GM03348 (cell line): Measurements from ENCODE around the gene CEP112.
"Not testable (repeated sequence)": the region's sequence is repeated elsewhere in the genome, so short reads cannot be mapped to it uniquely, and the experiment has no call there.

Experiments
- DNase-seq: peaks from one replicate; pipeline ENCODE4 v3.0.0; 2012; ENCODE audit warnings: low spot score

Gene CEP112

DNA sequence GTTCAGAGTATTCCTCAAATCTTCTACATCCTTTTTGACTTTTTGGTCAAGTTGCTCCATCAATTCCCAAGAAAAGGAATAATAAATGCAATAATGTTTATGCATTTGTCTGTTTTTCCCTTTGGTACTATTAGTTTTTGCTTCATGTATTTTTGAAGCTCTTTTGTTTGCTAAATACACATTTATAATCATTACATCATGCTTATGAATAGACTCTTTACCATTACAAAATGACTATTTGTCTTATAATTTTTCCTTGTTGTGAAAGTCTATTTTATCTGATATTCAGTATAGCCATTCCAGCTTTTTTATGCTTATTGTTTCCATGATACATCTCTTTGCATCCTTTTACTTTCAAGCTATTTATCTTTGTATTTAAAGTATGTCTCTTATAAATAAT is 41.2 kb downstream of the CEP112 start:
- DNase-seq = no peak

DNA sequence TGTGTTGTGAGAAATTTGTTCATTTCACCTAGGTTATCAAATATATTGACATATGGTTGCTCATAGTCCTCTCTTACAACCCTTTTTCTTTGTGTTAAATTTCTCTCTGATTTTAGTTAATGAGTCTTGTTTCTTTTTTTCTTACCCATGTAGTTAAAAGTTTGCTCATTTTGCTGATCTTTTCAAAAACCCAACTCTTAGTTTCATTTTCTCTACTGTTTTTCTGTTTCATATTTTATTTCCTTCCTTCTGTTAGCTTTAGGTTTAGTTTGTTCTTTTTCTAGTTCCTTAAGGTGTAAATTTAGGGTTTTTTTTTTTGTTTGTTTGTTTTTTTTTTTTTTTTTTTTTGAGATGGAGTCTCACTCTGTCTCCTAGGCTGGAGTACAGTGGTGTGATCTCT is 42.4 kb downstream of the CEP112 start:
- DNase-seq = no peak

GRCh38 chr17:66146394-66146793 is 45.5 kb downstream of the CEP112 start:
- no peak for DNase-seq

DNA sequence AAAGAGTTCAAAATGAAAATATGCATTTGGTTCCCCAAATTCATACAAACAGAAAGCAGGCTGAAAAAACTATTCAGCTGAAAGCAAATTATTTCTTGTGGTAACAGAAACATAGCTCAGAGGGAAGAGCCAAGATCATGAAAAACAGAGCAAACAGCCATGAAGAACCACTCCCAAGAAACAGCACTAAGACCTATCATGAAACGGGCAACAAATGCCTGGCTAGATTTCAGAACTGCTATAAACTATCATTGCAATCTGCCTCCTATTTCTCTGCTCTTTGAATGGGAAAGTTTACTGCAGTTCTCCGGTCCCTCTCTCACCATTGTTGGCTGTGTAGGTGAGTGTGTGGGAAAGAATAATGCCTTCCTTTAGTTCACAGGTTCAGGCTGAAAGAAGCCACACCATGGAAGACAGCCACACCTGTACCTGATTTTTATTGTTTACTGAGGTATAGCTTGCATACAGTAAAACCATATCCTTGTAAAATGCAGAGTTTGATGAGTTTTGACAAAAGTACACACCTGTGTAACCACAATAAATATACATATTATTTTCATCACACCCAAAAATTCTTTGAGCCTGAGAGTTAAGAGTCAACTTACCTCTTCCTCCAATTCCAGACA is 48.2 kb downstream of the CEP112 start:
- DNase-seq = no peak

DNA sequence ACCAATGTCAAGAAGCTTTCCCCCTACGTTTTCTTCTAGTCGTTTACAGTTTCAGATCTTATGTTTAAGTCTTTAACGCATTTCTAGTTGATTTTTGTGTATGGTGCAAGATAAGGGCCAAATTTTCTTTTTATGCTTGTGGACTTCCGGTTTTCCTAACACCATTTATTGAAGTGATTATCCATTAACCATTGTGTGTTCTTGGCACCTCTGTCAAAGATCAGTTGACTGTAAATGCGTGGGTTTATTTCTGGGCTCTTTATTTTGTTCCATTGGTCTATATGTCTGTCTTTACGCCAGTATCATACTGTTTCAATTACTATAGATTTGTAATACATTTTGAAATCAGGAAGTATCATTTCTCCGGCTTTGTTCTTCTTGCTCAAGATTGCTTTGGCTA is 49.5 kb downstream of the CEP112 start:
- DNase-seq = no peak

DNA sequence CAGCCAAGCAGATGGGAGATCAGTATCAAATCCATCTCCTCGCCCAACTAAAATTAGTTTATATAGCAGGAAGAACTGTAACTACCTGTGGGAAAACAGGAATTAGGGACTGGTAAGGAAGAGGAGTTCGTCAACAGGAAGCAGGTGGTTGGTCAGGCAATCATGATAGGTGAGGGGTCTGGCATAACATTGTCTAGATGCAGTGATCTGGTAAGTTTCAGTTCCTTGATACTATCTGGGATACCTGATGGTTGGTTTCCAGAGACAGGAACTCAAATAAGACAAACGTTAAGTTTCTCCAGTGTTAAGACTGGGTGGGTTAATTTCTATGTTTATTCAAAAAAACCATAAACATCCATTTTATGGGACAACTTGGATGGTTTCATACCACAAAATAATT is 53.8 kb downstream of the CEP112 start:
- DNase-seq = no peak

DNA sequence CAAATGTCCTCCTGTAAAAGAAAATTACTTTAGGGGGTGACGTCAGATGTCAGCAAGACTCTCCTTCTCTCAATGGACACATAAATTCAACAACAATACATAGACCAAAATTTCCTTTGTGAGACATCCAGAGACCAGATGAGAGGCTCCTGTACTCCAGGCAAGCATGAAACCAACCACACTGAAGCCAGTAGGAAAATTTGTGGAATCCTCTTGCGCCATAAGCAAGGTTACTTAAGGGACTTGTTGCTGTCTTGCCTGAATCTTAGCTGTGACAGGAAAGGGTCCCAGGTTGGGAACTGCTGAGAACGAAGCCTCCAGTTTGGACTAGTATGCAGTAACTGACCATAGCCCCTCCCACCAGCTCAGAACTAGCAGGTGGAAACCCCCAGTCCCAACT is 56.0 kb downstream of the CEP112 start:
- DNase-seq = peak; percentile 33

- no peak for DNase-seq
These were observed 56.7 kb downstream of the CEP112 start for GRCh38 chr17:66135219-66135618.

GRCh38 chr17:66129759-66130158 is 62.2 kb downstream of the CEP112 start:
- DNase-seq = no peak

DNA sequence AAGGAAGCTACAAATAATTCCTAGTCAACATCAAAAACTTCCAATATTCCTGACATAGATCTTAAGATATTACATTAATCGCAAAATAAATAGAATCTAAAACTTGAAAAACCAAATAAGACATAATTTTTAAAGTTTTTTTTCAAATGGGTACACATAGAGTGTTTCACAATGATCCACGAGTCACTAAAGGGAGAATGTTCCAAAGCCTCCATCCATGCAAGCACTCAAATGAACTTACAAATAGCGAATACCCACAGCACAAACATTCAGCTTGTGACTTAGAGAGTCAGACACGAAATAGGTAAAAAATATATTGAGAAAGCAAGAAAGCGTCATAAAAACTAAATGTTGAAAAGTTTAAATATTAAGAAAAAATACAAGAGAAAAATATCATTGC is 65.7 kb downstream of the CEP112 start:
- DNase-seq = peak; percentile 9

DNA sequence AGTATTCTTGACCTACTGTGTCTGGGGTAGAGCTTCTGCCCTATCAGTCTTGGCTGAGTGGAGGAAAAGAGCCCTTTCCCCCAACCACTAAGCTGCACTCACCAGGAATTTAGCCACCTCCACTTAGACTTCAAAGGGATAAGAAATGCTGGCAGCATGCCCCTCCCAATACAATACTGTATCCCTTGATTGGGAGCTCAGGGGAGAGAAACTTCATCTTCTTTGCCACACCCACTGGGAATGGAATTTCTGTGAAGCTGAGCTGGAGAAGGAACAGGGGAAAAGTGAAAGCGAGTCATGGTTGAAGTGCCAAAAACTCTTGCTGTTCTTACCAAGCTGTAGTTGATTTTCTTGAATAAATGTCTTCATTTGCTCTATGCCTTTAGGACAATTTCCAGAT is 68.8 kb downstream of the CEP112 start:
- DNase-seq = peak; percentile 31

DNA sequence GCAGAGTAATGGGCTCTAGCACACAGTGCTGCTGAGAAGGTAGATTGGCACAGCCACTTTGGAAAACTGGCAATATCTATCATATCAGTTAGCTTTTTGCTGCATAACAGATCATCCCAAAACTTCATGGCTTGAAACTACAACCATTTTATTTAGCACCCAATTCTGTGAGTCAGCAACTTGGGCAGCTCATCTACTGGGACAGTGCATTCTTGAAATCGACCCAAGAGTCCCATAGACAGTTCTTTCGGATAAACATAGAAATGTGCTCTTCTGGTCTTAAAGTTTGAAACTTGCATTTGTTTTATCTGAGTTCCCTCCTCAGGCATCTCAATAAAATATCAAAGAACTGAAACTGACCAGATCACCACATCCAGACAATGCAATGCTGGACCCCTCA is 76.7 kb downstream of the CEP112 start:
- peak; percentile 53 for DNase-seq

DNA sequence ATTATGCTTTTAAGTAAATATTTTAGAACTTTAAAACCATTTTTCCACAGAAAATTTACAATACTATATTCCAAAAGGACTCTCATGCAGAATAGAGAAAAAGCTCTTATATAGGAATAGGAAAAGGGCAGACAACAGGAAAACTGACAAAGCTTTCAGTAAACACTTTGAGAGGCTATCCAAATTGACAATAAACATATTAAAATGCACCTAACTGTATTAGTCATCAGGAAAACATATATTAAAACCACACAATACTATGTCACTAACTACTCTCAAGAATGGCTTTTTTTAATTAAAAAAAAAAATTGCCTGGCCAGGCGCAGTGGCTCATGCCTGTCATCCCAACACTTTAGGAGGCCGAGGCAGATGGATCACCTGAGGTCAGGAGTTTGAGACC is 77.3 kb downstream of the CEP112 start:
- DNase-seq = no peak

- DNase-seq = no peak
These were observed 84.2 kb downstream of the CEP112 start for GRCh38 chr17:66107731-66108130.

- no peak for DNase-seq
These were observed 93.9 kb downstream of the CEP112 start for GRCh38 chr17:66098040-66098439.

DNA sequence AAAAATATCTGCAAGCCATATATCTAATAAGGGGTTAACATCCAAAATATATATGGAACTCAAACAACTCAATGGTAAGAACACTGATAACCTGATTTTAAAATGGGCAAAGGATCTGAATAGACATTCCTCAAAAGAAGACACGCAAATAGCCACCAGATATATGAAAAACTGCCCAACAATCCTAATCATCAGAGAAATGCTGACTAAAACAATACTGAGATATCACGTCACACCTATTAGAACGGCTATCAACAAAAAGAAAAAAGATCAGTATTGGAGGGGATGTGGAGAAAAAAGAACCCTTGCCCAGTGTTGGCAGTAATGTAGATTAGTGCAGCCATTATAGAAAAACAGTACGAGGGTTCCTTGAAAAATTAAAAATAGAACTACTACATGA is 97.2 kb downstream of the CEP112 start:
- no peak for DNase-seq

DNA sequence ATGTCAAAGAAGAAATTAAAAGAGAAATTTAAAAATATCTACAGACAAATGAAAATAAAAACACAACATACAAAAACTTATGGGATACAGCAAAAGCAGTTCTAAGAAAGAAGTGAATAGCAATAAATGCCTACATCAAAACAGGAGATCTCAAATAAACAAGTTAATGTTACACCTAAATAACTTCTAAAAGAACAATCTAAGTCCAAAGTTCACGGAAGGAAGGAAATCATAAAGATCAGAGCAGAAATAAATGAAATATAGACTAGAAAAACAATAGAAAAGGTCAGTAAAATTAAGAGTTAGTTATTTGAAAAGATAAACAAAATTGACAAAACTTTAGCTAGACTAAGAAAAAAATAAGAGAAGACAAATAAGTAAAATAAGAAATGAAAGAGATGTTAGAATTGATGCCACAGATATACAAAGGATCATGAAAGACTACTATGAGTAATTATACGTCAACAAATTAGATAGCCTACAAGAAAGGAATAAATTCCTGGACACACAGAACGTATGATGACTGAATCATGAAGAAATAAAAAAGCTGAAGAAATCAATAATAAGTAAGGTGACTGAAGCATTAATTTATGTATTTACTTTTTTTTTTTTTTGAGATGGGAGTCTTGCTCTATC is 100.4 kb downstream of the CEP112 start:
- DNase-seq = no peak

- no peak for DNase-seq
These were observed 102.2 kb downstream of the CEP112 start for GRCh38 chr17:66089764-66090163.

DNA sequence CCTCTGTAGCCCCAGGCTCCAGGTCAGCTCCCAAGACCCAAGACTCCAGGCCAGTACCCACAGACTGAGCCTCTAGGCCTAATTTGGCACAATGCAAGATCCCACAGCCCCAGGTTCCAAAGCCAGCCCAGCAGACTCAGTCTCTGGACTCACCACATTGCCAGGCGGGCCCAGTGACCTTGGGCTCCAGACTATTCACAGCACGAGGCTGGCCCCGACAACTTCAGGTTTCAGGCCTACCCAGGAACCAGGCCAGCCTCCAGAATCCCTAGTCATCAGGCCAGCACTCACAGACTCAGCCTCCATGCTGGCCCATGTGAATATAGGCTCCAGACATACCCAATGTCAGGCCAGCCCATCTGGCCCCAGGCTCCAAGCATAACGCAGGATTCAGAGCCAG is 103.8 kb downstream of the CEP112 start:
- no peak for DNase-seq

- DNase-seq = peak; percentile 57
These were observed 104.9 kb downstream of the CEP112 start for GRCh38 chr17:66087073-66087472.

DNA sequence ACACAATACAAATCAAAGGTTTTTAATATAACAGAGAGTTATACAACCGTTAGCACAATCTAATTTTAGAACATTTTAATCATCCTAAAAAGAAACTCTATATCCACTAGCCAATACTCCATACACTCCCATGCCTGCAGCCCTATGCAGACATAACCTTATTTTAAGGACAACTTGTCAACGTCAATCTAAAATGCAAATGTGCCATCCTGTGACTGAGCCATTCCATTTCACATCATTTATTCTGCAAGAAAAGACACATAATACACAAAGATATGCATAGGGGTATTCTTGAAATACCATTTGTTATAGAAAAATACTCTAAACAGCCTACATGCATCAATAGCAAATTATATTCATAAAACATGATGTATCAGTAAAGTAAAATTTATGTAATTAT is 106.7 kb downstream of the CEP112 start:
- no peak for DNase-seq

GRCh38 chr17:66080670-66081069 is 111.3 kb downstream of the CEP112 start:
- DNase-seq = not testable (repeated sequence)

DNA sequence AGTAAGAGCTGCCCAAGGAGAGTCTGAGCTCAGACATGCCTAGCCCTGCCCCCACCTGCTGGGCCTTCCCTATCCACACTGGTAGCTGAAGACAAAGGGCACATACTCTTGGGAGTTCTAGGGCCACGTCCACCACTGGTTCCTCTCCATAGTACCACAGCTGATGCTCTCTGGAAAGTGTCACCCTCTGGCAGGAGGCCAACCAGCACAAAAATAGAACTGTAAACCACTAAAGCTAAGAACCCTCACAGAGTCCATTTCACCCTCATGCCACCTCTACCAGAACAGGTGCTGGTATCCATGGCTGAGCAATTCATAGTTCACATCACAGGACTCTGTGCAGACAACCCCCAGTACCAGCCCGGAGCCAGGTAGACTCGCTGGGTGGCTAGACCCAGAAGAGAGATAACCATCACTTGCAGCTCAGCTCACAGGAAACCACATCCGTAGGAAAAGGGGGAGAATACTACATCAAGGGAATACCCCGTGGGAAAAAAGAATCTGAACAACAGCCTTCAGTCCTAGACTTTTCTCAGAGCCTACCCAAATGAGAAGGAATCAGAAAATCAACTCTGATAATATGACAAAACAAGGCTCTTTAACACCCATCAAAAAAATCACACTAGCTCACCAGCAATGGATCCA is 115.3 kb downstream of the CEP112 start:
- DNase-seq = no peak

GRCh38 chr17:66073384-66073783 is 118.5 kb downstream of the CEP112 start:
- DNase-seq = no peak
